OCI-LY7 (cell line): Measurements from ENCODE around the gene EDC3.

Source experiments
- EZH2phosphoT487 ChIP-seq: fragments of 200-600 bp; sonication (generic); IDR thresholded peaks from 2 replicates; pipeline ENCODE4 v1.6.1; 2018; ENCODE audit warnings: low read depth, borderline replicate concordance, mild to moderate bottlenecking, mixed run types, antibody characterized with exemption, low read length, moderate library complexity, mixed read lengths
- TF ChIP-seq, protein P1 (sequence below): fragments of 200-600 bp; sonication (generic); conservative IDR thresholded peaks from 2 replicates; pipeline ENCODE4 v1.5.1; 2014; ENCODE audit warnings: mild to moderate bottlenecking, antibody characterized with exemption, low read length, moderate library complexity, mixed read lengths

- TF ChIP-seq, protein P1, sequence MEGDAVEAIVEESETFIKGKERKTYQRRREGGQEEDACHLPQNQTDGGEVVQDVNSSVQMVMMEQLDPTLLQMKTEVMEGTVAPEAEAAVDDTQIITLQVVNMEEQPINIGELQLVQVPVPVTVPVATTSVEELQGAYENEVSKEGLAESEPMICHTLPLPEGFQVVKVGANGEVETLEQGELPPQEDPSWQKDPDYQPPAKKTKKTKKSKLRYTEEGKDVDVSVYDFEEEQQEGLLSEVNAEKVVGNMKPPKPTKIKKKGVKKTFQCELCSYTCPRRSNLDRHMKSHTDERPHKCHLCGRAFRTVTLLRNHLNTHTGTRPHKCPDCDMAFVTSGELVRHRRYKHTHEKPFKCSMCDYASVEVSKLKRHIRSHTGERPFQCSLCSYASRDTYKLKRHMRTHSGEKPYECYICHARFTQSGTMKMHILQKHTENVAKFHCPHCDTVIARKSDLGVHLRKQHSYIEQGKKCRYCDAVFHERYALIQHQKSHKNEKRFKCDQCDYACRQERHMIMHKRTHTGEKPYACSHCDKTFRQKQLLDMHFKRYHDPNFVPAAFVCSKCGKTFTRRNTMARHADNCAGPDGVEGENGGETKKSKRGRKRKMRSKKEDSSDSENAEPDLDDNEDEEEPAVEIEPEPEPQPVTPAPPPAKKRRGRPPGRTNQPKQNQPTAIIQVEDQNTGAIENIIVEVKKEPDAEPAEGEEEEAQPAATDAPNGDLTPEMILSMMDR = no peak
- TF ChIP-seq EZH2phosphoT487 = no peak
Observed at GRCh38 chr15:74627766-74628165, 68.1 kb downstream of the EDC3 start.
